ENCODE results near the gene SYDE2. TPM values are rescaled to one million over a fixed set of nuclear protein-coding genes. Genes with fewer than 3 reads are reported as not detected.

SYDE2 gene
- total RNA-seq, 1 donor from 2014 or later = 0.38 TPM

- Mint-ChIP-seq H3K4me3 (no peak overlapping the region), H3K36me3 (ENCODE audit: low read depth) (no peaks in the 10 kb centered on the region), H3K9me3 (no peaks in the 10 kb centered on the region), H3K4me1 (no peaks in the 10 kb centered on the region), H3K27ac (no peak overlapping the region), H3K27me3 (peaks cover 14% of the 10 kb centered on the region)
- CTCF ChIA-PET = no interaction called here
- no peak for ATAC-seq (ENCODE audit: low read depth)
- POLR2A ChIA-PET = no interaction called here
- TF ChIP-seq CTCF (IDR thresholded peaks at IDR 0.05) = no peak
- intact Hi-C loops (cut with micrococcal nuclease) = no loop called here
- DNase-seq = no peak
Observed at GRCh38 chr1:85174503-85174902, 26.3 kb downstream of the SYDE2 start.

- Mint-ChIP-seq H3K27me3 (peaks cover 14% of the 10 kb centered on the region), H3K4me1 (no peaks in the 10 kb centered on the region), H3K27ac (no peak overlapping the region), H3K36me3 (ENCODE audit: low read depth) (no peaks in the 10 kb centered on the region), H3K4me3 (no peak overlapping the region), H3K9me3 (no peaks in the 10 kb centered on the region)
- DNase-seq (no peak), ATAC-seq (ENCODE audit: low read depth) (no peak)
- intact Hi-C loops (cut with micrococcal nuclease) = no loop called here
- POLR2A ChIA-PET = no interaction called here
- no peak for TF ChIP-seq CTCF (IDR thresholded peaks at IDR 0.05)
- CTCF ChIA-PET = no interaction called here
Observed at GRCh38 chr1:85172684-85173337, 28.0 kb downstream of the SYDE2 start.

- peaks cover 14% of the 10 kb centered on the region for H3K27me3 Mint-ChIP-seq
Observed at GRCh38 chr1:85171721-85172120, 29.1 kb downstream of the SYDE2 start.

GRCh38 chr1:85168884-85169283, 31.9 kb downstream of the SYDE2 start:
- ChIA-PET POLR2A (no interaction called here), CTCF (no interaction called here)
- H3K27me3 Mint-ChIP-seq = peaks cover 11% of the 10 kb centered on the region
- no peaks in the 10 kb centered on the region for H3K36me3 Mint-ChIP-seq (ENCODE audit: low read depth)
- intact Hi-C loops (cut with micrococcal nuclease) = no loop called here
- TF ChIP-seq CTCF (IDR thresholded peaks at IDR 0.05) = no peak
- DNase-seq (no peak), ATAC-seq (ENCODE audit: low read depth) (no peak)
- H3K4me1 Mint-ChIP-seq = no peaks in the 10 kb centered on the region
- no peaks in the 10 kb centered on the region for H3K9me3 Mint-ChIP-seq
- no peak overlapping the region for H3K4me3 Mint-ChIP-seq
- no peak overlapping the region for H3K27ac Mint-ChIP-seq

More at GRCh38 chr1:85171721-85172120, 29.1 kb downstream of the SYDE2 start:
- ATAC-seq (ENCODE audit: low read depth) = no peak
- DNase-seq = no peak
- ChIA-PET POLR2A (no interaction called here), CTCF (no interaction called here)
- Mint-ChIP-seq H3K27ac (no peak overlapping the region), H3K36me3 (ENCODE audit: low read depth) (no peaks in the 10 kb centered on the region), H3K9me3 (no peaks in the 10 kb centered on the region), H3K4me3 (no peak overlapping the region), H3K4me1 (no peaks in the 10 kb centered on the region)
- intact Hi-C loops (cut with micrococcal nuclease) = no loop called here
- TF ChIP-seq CTCF (IDR thresholded peaks at IDR 0.05) = no peak

- no peak for DNase-seq
- Mint-ChIP-seq H3K36me3 (ENCODE audit: low read depth) (no peaks in the 10 kb centered on the region), H3K27ac (no peak overlapping the region), H3K4me3 (no peak overlapping the region), H3K27me3 (peaks cover 5% of the 10 kb centered on the region), H3K4me1 (no peaks in the 10 kb centered on the region), H3K9me3 (no peaks in the 10 kb centered on the region)
- POLR2A ChIA-PET = no interaction called here
- CTCF ChIA-PET = no interaction called here
- TF ChIP-seq CTCF (IDR thresholded peaks at IDR 0.05) = no peak
- no peak for ATAC-seq (ENCODE audit: low read depth)
- intact Hi-C loops (cut with micrococcal nuclease) = no loop called here
Observed at GRCh38 chr1:85166351-85166750, 34.5 kb downstream of the SYDE2 start.

Data from activated B cell treated with CpG ODN at 0.5 μM for 24 hours (primary cell).